Measurements from ENCODE around the gene MCM5. TPM values are rescaled to one million over a fixed set of nuclear protein-coding genes. Genes with fewer than 3 reads are reported as not detected.

The MCM5 gene
- total RNA-seq, 1 experiment from 2014 or later, result 165 TPM

DNA sequence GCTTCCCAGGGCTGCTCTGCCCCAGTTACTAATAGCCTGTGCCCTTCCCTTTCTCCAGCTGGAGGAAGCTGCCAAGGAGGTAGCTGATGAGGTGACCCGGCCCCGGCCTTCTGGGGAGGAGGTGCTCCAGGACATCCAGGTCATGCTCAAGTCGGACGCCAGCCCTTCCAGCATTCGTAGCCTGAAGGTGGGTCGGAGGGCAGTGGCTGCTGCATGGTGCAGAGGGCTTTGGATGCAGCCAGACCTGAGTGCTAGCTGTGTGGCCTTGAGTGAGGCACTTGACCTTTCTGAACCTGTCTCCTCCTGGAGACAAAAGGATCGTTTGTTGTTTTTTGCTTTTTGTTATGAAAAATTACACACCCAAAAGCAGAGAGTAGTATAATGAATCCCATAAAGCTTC is 3.4 kb downstream of the MCM5 start:
- no peak for DNase-seq (ENCODE audit: low spot score)

DNA sequence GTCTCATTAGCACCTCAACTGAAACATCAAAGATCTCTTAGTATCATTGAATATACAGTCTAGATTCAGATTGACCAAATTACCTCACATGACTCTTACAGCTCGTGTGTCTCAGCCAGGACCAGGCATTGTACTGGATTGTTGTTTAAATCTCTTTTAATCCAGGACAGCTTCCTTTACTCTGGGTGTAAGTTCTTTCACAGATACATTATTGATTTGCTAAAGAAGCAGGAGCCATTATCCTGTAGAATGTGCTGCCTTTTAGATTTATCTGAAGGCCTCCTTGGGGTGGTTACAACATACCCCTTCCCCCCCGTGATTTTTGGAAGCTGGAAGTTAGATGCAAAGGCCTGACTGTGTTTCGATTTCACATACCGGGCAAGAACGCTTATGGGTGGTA is 4.2 kb downstream of the MCM5 start:
- no peak for DNase-seq (ENCODE audit: low spot score)

DNA sequence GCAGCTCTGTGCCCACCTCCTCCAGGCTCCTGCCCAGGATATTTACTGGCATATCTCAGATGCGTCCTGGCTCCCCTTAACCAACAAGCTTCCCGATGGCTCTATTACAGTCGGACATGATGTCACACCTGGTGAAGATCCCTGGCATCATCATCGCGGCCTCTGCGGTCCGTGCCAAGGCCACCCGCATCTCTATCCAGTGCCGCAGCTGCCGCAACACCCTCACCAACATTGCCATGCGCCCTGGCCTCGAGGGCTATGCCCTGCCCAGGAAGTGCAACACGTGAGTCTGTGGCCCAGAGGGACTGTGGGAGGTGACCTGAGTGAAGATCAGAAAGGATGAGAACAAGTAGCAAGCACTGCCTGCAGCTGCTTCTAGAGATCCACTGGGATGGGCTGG is 6.5 kb downstream of the MCM5 start:
- no peak for DNase-seq (ENCODE audit: low spot score)

DNA sequence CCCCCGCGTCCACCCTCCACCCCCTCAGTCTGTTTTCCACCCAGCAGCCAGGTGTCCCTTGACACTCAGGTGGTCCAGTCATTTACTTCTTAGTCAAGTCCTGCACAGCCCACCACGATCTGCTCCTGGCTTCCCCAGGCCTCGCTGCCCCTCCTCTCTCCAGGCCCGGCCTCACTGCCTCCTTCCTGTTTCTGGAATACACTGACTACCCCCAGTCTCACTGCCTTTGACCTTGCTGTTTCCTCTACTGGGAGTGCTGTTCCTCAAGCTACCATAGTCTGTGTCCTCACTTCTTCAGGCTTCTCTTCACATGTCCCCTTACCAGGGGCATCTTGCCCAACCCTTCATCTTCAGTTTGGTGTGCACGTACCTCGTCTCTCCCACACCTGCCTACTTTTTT is 7.4 kb downstream of the MCM5 start:
- DNase-seq (ENCODE audit: low spot score), result no peak

DNA sequence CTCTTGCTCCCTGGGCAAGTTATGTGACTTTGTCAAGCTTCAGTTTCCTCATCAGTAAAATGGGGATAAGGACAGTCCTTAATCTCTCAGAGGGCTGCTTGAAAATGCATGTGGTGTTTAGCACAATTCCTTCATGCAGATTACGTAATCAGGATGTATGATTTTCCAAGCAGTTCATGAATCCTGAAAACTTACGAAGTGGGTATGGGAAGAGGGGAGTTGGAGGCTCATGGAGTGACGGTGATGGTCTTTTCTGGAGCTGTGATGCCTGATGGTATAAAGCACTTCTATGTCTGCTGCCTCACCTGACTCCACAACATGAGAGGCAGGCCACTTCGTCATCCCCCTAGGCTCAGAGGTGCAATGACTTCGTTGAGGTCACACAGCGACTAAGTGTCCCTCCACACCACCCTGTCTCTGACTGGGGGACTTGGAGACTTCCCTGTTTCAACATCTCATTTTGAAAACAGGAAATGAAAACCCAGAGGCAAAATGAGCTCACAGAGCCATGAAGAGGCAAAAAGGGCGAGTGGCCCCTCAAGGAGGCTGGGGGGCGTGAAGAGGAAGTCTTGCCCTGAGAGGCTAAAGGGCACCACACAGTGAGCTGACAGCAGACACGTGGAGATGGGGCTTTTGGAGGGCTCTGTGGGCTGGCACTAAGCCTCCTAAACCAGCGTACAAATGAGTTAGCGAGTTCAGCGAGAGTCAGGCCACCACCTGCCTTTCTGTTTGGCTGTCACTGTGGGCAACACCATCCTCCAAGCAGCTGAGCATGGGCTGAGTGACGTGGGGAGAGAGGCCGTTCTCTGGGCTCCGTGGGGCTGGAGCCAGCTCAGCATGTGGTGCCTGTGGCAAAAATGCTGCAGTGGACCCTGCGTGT is 10.1 kb downstream of the MCM5 start:
- DNase-seq (ENCODE audit: low spot score), result no peak

DNA sequence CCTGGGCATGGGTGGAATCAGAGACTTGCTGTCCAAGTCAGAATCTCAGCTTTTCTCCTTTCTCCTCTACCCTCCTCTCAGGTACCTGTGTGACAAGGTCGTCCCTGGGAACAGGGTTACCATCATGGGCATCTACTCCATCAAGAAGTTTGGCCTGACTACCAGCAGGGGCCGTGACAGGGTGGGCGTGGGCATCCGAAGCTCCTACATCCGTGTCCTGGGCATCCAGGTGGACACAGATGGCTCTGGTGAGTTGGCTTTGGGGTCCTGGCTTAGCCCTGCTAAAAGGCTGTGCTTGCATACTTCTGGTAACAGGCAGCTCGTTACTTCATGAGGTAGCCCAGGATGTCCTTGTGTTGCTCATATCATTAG is 10.7 kb downstream of the MCM5 start:
- no peak for DNase-seq (ENCODE audit: low spot score)

DNA sequence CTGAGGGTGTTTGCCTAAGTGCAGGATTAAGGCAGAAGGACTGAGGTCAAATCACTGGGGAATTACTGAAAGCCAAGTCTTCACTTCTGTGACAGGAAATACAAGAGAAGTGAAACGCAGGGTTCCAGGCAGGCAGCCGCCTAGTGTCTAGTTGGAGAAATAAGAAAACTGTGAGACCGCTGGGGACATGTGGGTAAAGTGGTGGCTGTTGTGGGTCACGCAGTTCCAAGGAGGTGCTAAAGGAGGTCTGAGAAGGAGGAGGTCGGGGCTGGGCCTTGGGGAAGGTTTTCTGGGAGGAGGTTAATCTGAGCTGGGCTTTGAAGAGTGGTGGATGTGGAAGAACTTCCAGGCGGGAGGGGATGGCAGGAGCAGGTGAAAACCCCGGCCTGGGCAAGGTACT is 11.2 kb downstream of the MCM5 start:
- no peak for DNase-seq (ENCODE audit: low spot score)

DNA sequence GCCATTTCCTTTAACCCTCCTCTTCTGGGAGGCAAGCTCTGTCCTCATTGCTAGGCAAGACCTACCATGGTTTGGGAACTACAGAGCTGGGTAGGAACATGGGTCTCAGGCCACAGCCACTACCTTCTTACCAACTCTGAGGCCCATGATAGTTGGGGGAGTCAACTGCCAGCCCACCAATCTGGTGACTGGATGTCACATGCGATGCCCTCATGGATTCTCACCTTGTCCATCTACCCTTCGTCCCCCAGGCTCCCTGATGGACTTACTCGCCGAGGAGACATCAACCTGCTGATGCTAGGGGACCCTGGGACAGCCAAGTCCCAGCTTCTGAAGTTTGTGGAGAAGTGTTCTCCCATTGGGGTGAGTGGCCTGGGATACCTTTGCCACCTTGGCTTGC is 13.7 kb downstream of the MCM5 start:
- no peak for DNase-seq (ENCODE audit: low spot score)

DNA sequence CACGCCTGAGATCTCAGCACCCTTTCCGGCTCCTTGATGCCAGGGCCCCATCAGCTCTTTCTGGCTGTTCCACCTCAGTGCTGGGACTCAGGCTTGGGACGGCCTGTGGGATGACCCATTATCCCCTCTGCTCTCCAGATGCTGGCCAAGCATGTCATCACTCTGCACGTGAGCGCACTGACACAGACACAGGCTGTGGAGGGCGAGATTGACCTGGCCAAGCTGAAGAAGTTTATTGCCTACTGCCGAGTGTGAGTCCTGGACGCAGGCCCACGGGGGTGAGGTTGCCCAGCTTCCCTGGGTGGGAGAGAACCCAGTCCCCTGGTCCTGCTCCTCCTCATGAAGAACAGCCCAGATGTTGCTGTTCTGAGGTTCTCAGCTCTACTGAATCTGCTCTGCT is 17.7 kb downstream of the MCM5 start:
- no peak for DNase-seq (ENCODE audit: low spot score)

DNA sequence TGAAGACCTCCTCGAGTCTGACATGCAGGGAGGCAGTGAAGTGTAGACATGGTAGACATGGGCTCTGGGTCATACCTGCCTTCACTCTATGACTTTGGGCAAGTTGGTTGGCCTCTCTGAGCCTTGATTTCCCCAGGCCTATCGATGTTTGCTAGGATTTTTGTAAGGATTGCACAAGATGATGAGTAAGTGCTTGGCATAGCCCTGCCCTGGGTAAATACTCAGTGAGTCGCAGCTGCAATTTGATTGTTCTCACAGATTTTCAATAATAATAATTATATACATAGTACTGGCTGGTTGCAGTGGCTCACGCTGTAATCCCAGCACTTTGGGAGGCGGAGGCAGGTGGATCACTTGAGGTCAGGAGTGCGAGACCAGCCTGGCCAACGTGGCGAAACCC is 18.1 kb downstream of the MCM5 start:
- DNase-seq (ENCODE audit: low spot score), result no peak

DNA sequence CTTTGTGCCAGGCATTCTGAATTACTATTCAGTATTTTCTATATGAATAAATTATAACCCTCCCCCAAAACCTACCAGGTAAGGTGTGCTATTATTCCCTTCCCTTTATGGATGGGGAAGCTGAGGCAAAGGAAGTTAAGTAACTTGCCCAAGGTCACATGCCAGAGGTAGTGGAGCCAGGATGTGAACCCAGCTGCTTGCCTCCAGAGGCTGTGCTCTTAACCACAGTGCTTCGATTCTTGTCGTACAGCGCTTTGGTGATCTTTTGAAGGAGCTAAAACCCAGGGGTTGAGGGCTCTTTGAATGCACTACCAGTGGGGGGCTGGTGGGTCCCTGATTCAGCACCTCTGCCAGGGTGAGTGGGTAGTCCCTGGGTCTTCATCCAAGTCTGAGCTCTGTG is 18.8 kb downstream of the MCM5 start:
- DNase-seq (ENCODE audit: low spot score), result no peak

DNA sequence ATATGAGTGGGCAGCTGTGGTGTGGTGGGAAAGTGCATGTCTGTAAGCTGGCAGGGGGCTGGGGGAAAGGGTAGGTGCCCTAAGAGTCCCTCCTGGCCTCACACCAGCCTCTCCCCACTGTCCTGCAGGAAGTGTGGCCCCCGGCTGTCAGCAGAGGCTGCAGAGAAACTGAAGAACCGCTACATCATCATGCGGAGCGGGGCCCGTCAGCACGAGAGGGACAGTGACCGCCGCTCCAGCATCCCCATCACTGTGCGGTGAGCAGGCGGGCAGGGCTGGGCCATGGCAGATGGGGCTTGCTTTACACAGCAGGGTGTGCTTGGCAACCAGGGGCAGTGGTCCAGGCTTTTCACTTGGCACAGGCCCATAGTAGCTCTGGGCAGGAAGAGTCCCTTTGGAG is 19.8 kb downstream of the MCM5 start:
- DNase-seq (ENCODE audit: low spot score), result no peak

DNA sequence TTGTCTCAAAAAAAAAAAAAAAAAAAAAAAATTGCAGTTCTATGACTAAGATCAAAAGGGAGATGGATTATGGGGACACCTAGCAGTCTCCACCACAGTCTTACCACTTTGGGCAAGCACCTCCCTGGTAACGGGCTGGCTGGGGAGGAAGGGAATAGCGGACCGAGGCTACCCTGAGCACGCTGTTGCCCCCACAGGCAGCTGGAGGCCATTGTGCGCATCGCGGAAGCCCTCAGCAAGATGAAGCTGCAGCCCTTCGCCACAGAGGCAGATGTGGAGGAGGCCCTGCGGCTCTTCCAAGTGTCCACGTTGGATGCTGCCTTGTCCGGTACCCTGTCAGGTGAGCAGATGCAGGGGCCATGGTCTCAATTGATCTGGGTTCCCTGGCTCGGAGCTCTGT is 21.2 kb downstream of the MCM5 start:
- no peak for DNase-seq (ENCODE audit: low spot score)

DNA sequence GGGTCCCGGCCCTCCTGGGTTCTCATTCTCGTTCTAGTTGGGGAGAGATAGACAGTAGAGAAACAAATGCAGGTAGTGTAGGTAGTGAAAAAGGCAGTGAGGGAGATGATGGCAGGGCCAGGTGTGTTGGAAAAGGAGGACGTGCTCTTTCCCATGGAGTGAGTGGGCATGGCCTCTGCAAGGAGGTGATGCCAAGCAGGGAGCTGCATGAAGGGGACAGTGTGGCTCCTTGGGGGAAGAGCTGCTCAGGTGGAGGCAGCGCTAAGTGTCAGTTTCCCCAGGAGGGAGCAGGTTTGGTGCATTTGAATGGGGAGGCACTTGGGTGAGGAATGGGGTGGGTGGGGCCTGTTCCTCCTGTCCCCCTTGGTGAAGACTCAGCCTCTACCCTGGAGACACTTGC is 22.2 kb downstream of the MCM5 start:
- no peak for DNase-seq (ENCODE audit: low spot score)

DNA sequence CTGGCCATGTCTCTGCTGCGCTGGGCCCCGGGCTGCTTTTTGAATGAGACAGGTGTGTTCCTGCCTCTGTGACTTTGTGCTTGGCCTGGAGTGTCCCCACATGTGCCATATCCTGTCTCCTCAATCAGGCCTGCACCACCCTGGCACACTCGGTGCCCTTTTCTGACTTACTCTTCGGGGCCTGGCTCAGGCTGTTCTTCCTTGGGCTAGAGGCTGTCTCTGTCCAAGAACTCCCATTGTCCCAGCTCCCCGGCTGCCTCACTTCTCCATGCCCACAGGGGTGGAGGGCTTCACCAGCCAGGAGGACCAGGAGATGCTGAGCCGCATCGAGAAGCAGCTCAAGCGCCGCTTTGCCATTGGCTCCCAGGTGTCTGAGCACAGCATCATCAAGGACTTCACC is 23.0 kb downstream of the MCM5 start:
- DNase-seq (ENCODE audit: low spot score), result no peak

DNA sequence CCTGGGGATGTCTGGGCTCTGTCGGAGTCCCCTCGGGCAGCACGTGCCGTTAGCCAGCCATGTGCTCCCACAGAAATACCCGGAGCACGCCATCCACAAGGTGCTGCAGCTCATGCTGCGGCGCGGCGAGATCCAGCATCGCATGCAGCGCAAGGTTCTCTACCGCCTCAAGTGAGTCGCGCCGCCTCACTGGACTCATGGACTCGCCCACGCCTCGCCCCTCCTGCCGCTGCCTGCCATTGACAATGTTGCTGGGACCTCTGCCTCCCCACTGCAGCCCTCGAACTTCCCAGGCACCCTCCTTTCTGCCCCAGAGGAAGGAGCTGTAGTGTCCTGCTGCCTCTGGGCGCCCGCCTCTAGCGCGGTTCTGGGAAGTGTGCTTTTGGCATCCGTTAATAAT is 24.1 kb downstream of the MCM5 start:
- no peak for DNase-seq (ENCODE audit: low spot score)

DNA sequence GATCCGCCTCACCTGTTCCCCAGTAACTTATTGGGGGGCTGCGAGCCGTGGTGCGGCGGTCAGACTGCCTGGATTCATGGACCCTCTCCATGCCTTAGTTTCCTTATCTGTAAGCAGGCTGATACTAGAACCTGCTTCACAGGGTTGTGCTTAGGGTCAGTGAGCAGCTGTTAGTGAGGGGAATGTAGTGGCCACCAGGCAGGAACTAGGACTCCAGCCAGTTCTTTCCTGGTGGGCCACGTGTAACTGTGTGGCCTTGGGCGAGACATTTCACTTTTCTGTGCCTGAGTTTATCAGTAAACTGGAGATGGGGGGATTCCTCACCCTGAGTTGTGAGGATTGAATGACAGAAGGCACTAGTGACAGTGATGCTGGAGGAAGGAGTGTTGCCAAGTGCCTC is 24.8 kb downstream of the MCM5 start:
- DNase-seq (ENCODE audit: low spot score), result no peak

DNA sequence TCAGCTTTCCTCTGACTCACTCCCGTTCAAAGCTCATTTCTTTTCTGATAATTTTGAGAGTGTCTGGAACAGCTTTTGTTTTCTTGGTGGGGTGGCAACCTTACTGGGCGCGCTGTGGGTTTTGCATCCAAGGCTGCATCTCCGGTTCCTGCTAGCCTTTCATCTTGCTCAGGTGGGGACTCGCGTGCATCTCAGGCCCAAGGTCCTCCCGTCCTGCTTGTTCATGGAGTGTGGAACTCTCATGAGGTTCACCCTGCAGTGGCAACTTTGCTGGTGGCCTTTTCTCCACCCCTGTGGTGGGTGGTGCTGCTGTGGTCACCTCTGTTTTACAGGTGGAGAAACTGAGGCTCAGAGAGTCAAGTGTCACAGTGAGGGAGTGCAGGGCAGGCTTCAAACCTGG is 25.6 kb downstream of the MCM5 start:
- DNase-seq (ENCODE audit: low spot score), result no peak

DNA sequence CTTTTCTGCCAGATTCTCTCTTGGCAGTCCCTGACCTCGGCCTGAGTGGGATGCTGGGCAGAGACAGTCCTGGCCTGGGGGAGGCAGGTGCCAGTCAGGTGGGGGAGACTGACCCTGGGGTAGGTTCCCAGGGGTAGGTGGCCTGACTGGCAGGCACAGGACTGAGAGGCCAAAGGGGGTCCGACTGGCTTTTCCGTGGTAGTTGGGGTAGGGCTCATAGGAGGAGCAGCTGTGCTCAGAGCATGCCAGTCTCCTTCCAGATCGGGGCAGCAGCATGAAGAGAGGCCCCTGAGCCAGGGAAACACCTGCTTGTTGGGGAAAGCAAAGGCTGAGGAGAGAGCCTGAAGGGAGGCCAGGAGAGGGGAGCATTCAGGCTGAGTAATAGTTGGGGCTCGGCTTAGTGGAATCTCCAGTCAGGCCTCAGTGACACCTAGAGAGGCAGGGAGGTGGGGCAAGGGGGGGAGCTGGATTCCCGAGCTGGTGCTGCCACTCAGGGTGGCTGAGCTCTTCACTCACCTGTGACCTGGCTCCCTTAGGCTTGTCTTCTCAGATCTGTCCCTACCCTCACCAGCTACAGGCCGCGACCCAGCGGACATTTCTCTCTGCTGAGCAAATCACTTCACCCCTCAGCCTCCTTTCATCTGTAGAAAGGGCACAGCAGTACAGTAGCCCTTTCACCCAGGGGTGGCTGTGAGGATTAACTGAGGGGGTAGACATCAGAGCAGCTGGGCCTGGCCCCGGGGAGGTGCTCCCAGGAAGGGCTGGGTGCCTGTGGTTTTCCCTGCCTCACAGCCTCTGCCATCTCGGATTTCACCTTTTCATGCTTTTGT is 26.2 kb downstream of the MCM5 start:
- DNase-seq (ENCODE audit: low spot score), result peak; percentile 42

DNA sequence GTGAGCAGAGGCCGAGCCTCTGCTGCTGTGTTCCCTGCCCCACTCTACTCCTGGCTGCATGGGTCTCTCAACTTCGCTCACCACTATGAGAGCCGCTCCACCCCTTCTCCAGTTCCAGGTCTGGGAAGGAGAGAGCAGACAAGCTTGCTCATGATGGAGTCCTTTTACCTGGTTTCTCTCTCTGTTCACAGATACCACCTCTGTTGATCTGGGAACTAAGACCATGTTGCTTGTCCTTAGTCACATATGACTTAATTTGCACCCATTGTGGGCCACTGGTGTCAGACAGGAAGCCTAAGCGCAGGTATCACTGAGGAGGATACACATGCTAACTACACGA is 26.8 kb downstream of the MCM5 start:
- no peak for DNase-seq (ENCODE audit: low spot score)

DNA sequence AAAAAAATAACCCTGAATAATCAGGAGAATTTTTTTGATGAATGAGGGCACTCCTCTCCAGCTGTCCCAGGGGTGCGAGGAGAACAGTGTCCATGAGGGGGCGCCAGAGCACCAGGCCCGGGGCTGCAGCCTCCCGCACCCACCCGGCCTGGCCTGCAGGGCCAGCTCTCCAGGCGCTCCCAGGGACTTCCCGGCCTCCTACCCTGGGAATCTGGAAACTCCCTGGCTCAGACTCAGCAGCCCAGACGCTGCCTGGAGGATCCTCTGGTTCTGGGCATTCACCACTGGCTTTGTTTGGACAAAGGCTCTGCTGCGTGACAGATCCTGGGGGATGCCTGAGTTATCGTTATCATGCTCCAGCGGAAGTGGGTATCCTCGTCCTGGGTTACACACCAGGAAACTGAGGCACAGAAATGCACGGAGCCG is 31.0 kb downstream of the MCM5 start:
- DNase-seq (ENCODE audit: low spot score), result peak; percentile 83

DNA sequence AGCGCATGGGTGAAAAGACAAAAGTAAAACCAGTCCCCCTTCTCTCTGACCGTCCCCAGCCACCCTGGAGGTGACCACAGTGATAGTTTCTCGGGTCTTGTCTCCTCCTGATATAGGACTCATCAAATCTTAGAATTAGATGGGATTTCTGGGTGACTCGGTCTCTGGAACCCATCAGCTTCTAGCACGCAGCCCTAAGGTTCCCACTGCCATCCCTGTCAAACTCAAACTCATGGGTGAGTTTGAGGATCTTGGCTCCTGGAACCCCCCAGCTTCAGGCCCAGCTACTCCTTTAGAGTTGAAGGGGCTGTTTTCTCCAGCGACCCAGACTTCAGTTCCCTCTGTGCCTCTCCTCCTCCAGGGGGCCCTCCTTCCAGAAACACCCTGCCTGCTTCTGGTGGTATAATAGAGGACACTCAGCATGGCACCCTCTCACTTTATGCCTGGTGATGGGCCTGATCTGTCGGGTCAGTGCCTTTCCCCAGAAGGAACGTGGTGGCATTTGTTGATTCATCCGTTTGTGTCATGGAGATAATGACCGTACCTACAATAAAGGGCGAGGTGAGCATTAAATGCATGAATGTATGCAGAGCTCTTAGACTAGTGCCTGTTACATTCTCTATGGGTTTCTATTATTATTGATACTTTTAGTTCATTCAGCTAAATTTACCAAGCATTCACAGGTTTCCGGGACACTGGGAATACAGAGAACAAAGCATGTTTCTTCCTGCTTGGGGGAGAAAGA is 31.7 kb downstream of the MCM5 start:
- no peak for DNase-seq (ENCODE audit: low spot score)

Data from A172 (cell line).